CD4-positive, alpha-beta T cell treated with Interleukin-10 for 1 hour (primary cell): ENCODE measurements around the gene ZNF652.
"Not testable (repeated sequence)": the region's sequence is repeated elsewhere in the genome, so short reads cannot be mapped to it uniquely, and the experiment has no call there.

Experiments
- DNase-seq: peaks from one replicate; pipeline ENCODE4 v3.0.0-alpha.2; 2020

The ZNF652 gene

DNA sequence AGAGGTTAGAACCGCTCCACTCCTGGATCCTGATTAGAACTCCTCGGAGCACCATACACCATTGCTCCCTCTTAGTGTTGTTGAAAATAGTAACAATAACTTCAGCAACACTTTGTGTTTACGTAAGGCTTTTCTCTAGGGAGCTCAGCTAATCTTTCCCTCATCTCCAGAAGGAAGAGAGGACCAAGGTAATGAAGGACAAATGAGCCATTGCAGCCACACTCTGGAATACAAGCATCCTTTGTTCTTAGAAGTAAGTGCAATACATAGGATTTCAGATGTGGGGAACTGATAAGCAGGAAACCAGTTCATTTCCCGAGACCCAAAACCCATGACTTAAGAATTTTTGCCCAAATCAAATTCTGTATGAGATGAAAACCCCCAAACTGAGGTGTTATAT, 22.9 kb upstream of the ZNF652 start:
- no peak for DNase-seq

DNA sequence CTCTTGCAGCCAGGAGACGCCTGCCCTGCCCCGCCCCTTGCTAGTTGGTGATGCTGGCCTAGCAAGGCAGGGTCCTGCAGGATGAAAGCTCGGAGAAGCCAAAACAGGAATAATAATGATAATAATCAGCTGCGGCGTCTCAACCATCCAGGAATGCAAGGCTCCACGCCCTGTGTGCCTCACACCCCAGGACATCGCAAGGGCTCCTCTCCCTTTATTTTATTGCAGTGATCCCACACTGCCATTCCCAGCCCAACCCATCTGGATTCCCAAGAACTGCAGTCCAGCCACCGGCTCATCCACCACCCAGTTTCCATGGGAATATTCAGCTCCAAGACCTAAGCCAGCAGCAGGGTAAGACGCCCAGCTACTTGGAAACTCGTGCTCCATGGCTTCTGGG, 21.0 kb upstream of the ZNF652 start:
- no peak for DNase-seq

DNA sequence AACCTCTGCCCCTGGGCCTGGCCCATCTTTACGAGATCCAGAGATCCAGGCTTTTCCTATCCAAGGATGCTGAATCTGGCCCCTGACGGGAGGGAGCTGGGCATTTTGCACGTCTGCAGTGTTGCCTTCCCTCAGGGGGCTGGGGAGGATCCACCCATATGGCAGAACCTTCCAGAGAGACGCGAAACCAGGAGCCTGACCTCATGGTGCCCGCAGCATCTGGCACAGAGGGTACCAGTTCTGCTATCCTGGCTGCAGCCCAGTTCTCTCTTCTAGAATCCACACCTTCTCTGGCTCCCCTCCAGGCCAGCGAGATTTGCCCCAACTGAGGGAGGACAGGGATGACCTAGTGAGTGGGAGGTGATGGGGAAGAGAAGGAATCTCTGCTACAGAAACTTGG, 20.5 kb upstream of the ZNF652 start:
- no peak for DNase-seq

- no peak for DNase-seq
Measured at GRCh38 chr17:49381793-49382192, 19.7 kb upstream of the ZNF652 start.

DNA sequence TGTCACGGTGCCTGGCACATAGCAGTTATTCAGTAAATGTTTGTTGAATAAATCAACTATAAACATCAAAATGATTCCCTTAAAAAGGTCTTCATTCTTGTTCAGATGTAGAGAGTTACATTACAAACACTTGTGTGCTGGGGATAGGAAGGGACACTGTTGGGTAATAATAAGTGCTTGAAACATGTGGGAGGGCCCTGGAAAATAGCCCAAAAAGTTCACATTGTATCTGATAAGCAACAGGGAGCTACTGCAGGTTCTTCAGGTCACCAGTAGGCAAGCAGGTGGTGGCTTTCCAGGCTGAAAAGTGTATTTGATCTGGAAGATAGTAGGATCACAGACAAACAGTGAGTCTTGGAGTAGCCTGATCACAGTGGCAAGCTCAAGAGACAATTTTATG, 19.0 kb upstream of the ZNF652 start:
- no peak for DNase-seq

GRCh38 chr17:49379926-49380325, 17.9 kb upstream of the ZNF652 start:
- no peak for DNase-seq

DNA sequence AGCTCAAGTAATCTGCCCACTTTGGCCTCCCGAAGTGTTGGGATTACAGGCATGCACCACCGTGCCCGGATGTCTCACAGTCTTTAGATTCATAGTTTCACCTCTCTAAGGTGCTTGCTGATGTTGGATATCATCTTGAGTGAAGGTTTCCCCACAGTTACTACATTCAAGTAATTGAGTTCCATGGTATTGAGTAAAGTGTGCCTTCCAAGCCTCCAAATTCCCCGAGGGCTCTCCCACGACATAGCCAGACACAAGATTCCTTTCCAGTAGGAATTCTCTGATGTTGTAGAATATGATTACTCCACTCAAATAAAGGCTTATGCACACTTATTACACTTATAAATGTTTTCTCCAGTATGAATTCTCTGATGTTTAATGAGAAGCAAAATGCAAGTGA, 16.3 kb upstream of the ZNF652 start:
- no peak for DNase-seq

DNA sequence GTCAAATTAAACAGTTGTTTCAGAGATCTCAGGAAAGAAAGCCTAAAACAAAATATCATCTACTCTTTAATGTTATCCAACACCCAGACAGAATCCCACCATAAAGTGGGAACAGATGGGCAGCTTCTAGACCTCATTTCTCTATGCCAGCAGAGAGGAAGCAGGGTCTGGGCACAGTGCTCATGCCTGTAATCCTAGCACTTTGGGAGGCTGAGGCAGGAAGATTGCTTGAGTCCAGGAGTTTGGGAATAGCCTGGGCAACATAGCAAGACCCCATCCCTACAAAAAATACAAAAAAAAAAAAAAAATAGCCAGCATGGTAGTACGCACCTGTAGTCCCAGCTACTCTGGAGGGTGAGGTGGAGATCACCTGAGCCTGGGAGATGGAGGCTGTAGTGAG, 13.5 kb upstream of the ZNF652 start:
- DNase-seq = no peak

- DNase-seq = no peak
Measured at GRCh38 chr17:49373115-49373514, 11.1 kb upstream of the ZNF652 start.

- no peak for DNase-seq
Measured at GRCh38 chr17:49372425-49372824, 10.4 kb upstream of the ZNF652 start.

- no peak for DNase-seq
Measured at GRCh38 chr17:49370971-49371834, 9.2 kb upstream of the ZNF652 start.

GRCh38 chr17:49369760-49370159, 7.7 kb upstream of the ZNF652 start:
- no peak for DNase-seq

DNA sequence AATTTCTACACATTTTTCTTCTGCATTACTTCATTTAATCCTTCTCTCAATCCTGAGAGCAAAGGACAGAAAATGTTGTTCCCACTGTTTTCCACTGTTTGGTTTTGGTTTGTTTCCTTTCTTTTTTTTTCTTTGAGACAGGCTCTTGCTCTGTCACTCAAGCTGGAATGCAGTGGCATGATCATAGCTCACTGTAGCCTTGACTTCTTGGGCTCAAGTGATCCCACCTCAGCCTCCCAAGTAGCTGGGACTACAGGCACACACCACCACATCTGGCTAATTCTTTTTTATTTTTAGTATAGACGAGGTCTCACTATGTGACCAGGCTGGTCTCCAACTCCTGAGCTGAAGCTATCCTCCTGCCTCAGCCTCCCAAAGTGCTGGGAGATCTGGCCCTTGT, 7.0 kb upstream of the ZNF652 start:
- DNase-seq = no peak

- DNase-seq = peak; percentile 58
Measured at GRCh38 chr17:49365667-49366066, 3.6 kb upstream of the ZNF652 start.

GRCh38 chr17:49365126-49365525, 3.1 kb upstream of the ZNF652 start:
- DNase-seq = not testable (repeated sequence)

GRCh38 chr17:49364119-49364518, 2.1 kb upstream of the ZNF652 start:
- DNase-seq = no peak

- DNase-seq = no peak
Measured at GRCh38 chr17:49363251-49363650, 1.2 kb upstream of the ZNF652 start.

- no peak for DNase-seq
Measured at GRCh38 chr17:49362723-49363117, 670 bp upstream of the ZNF652 start.

- DNase-seq = peak; percentile 89
Measured at GRCh38 chr17:49361129-49361901, 735 bp downstream of the ZNF652 start.

DNA sequence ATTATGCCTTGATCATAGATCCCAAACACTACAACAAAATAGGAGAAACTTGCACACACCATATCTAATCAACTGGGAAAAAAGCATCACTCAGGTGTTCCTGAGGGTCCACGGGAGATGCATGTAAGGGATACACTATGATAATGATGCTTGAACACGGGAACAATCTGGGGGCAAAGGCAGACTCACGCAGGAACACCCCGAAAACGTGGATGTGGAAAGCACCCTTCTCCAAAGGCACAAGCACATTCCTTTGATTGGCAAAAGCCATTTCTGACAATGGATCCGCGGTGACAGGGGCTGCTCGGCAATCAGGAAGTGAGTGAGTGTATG, 1.3 kb downstream of the ZNF652 start:
- DNase-seq = no peak

- DNase-seq = peak; percentile 25
Measured at GRCh38 chr17:49359990-49360795, 1.9 kb downstream of the ZNF652 start.

DNA sequence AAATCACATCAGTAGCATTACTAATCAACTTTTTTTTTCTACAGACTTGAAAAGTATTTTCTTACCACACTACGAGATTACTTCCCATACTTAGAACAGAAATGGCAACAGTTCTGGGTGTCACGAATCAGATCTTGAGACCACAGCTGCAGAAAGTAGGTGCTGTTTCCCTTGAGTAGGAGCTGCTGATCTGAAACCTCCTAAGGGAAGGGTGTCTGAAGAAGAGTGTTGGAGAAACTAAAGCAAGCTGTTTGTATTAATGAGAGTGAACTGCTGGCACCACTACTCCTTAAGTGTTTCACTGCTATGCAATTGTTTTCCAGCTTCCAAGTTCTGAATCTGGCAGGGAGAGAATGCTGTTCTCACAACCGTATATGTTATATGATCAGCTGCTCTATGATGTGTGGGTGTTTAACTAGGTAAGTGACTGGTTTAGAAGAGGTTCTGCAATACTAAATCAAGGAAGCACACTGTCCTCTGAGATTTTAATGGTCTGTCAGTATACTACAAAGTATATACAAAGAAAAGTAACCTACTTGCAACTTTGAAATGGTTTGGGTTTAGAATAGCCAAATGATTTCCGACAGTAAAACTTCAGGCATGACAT, 3.3 kb downstream of the ZNF652 start:
- peak; percentile 29 for DNase-seq

- no peak for DNase-seq
Measured at GRCh38 chr17:49357516-49357915, 4.5 kb downstream of the ZNF652 start.
